Measurements from ENCODE around the gene BCAS3.
"Not testable (repeated sequence)": the region's sequence is repeated elsewhere in the genome, so short reads cannot be mapped to it uniquely, and the experiment has no call there.

The BCAS3 gene

DNA sequence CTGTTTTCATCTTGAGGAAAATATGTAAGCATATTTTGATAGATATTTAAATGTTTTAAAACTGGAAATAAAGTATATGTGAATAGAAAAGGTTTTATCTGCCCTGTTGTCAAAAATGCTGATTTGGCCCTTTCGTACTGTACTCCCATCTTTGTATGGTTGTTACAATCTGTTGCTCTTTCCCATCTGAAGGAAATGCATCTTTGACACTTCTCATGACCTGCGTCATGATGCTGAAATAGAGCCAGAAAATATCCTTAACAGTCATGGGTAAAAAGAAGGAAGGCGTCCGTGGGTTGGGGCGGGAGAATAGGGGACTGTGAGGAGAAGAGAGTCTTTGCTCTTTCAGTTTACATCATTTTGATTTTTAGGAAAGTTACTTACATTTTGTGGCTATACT, 327.7 kb downstream of the BCAS3 start:
- DNase-seq (ENCODE audit: low spot score): no peak

DNA sequence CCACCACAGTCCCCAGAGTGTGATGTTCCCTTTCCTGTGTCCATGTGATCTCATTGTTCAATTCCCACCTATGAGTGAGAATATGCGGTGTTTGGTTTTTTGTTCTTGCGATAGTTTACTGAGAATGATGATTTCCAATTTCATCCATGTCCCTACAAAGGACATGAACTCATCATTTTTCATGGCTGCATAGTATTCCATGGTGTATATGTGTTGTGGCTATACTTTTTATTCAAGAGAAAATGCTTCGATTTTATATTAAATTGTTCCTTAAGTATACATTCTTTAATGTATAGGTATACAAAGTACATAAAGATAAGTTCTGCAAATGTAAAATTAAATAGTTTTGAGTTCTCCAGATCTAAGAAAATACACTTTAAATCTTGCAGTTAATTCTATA, 328.3 kb downstream of the BCAS3 start:
- DNase-seq (ENCODE audit: low spot score): not testable (repeated sequence)

DNA sequence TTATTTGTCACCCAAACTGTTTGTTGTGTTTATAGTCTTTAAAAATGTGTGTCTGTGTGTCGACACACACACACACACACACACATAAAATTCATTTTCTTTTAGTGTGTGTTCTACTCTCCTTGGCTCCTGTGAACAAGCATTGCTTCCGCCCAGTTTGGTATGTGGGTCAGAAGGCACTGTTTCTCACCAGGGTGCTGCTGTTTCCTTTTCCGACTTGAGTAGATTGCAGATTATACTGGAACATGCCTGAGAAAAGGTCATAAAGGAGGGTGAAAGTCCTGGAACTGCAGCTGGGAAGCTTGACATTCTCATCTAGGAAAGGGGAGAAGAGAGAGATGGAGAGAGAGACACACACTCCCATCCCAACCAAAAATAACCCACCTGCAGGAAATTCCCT, 330.3 kb downstream of the BCAS3 start:
- no peak for DNase-seq (ENCODE audit: low spot score)

DNA sequence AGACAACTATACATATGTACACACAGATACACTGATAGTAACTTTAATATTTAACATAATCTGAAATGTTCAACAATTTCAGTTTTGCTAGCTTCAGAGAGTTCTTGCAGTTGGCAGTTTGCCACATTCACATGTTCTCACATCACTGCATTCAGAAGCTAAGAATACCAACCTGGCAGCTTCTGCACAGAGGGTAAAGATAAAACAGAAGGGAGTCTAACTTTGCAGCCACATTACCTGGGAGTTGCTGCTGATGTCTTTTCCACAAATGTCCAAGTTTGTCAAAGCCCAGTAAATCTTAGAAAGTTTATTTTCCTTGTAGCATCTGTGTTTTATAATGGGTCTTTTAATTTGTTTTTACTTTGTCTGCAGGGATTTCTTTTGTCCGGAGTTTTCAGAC, 332.0 kb downstream of the BCAS3 start:
- DNase-seq (ENCODE audit: low spot score): no peak

DNA sequence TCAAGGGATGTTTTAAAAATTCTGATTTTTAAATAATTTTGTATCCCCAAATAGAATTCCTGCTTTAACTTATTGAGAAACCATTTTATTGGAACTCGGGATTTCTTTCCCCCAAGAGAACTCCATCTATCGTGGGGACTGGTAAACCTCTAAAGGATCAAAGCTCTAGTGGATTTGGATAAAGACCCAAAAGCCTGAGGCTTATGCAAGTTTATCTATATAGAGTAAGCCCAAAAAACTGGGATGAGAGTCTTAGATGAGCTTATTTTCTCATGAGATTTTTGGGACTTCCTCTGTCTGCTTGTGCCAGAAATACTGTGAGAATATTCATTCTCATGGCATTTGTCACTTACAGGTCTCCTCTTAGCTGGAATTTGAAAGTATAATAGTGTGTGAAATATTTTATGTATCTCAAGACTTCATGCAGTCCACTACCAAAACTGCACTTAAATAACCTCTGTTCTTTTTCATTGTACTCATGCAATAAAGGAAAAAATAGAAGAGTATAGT, 333.1 kb downstream of the BCAS3 start:
- DNase-seq (ENCODE audit: low spot score): no peak

DNA sequence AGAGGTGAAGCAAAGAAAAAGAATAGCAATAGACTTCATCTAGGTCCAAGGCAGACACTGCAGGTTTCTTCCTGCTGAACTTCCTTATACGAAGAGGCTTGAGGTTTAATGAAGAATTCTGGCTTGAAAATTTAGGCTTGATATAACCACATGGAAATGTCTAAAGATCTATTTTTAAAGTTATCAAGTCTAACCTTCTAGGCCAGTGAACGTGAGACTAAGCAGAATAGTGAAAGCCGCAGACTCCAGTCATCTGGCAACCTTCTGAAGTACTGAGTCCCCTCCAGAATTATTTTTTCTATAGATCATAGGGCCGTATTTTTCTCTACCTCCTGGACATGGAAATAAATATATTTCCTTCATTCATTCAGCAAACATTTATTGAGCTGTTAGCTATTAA, 333.6 kb downstream of the BCAS3 start:
- no peak for DNase-seq (ENCODE audit: low spot score)

DNA sequence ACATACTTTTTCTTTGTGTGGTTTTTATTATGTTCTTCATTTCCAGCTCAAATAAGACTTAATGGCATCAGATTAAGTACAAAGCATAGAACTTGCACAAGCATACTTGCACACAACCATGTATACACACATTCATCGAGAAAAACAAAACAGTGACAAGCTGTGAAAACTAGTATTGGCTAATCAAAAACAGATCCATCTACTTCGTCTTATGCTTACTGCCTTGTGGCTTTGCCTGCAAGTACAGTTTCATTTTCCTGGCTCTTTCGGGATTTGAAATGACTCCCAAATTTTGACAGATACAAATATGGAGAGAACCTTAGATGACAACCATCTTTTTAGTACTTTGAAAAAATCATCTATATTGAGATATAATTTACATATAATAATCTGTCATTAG, 338.3 kb downstream of the BCAS3 start:
- DNase-seq (ENCODE audit: low spot score): peak; percentile 18

DNA sequence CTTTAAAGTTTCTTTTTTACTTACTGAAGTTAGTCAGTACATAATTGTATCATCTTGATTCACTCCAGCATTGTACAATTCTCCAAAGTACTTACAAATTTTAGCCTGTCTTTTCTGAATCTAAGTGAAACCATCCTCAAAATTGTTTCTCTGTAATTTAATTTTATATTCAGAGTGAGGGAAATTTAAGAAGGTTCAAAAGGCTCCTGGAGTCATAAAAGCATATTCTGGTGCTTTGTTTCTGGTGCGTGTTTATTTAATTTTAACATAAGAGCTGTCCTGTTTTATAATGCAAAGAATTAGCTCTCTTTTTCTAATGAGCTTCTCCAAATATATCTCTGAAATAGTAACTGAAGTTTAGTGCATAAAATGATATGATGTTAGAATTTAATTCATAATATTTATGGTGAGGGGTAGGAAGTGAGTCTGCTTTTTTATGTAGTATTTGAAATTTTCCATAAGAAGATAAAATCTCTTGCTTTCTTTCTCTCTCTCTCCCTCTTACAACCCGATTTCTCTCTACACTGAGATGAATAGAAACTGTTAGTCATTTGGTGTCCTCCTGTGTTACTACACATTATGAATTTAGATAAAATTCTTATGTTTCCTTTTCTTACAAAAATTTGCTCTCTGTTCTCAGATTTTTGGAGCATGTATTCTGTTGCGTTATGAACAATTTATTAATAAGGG, 339.8 kb downstream of the BCAS3 start:
- no peak for DNase-seq (ENCODE audit: low spot score)

DNA sequence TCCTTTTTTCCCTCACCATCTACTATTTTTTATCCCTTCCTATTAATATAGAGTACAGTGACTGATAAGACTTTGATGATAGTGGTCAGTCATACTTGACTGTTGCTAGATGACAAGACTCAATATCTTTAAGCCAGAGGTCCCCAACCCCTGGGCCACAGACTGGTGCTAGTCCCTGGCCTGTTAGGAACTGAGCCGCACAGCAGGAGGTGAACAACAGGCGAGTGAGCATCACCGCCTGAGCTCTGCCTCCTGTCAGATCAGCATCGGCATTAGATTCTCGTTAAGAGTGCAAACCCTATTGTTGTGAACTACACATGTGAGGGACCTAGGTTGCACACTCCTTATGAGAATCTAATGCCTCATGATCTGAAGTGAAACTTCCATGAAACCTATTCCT, 341.3 kb downstream of the BCAS3 start:
- no peak for DNase-seq (ENCODE audit: low spot score)

DNA sequence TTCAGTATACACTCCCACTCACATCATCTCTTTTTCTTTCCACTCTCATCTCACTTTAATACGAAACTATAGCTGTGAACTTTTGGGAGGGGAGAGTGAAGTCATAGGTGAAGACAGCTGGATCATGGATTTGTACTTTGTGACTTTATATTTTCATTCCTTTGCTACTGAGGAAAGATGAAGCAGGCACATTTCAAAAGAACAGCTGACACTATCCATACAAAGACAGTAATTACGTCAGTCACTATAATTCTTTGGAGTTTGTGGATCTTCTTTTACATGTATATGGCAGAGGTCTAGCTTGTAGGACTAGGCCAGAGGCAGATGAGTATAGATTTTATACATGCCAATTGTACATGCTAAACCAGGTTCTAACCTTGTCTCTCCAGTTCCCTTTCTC, 346.3 kb downstream of the BCAS3 start:
- no peak for DNase-seq (ENCODE audit: low spot score)

DNA sequence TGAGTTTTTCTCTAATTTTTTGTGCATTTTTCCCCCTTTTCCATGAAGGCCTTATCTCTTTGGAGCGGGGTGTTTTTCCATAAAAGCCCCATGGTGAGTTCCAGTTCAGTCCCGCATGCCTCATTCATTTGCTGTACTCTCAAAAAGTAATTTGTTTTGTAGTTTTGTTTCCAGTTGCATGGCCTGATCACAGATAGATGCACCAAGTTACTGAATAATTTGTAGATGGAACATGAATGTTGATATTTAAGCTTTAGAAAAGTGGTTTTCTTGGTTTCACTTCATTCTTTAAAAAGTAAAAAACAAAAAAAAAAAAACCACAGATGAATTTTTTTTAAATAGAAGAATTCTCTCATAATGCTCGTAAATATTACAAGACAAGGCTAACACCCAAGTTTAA, 349.2 kb downstream of the BCAS3 start:
- no peak for DNase-seq (ENCODE audit: low spot score)

DNA sequence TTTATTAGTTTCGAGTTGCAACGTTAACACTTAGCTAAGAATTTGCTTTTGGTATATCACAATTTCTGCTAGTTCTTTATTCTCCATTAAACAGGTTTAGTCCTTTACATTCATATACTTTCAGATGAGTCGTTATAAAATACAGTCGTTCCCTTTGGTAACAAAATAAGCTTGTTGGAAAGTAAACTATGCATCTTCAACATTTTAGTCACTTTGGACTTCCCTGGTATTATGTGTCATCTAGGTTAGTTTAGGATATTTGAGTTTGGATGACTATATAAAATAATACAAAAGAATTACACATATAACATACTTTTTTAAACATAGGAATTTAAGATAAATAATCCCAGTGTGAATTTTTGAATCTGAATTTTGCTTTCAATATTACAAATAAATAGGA, 351.5 kb downstream of the BCAS3 start:
- DNase-seq (ENCODE audit: low spot score): no peak

DNA sequence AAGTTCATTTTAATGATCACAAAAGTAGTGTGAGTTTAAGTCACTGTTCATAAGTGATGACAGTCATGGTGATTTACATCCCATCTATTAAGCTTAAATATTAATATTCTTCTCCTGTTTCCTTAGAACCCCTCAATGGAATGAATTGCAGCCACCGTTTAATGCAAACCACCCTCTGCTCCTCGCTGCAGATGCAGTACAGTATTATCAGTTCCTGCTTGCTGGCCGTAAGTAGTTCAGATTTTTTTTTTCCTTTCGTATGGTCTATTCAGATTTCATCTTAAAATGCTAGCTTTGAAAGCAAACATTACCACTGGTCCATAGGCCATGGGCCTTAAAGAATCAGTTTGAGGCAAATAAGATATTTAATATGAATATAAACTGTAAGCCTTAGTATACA, 363.0 kb downstream of the BCAS3 start:
- DNase-seq (ENCODE audit: low spot score): no peak

DNA sequence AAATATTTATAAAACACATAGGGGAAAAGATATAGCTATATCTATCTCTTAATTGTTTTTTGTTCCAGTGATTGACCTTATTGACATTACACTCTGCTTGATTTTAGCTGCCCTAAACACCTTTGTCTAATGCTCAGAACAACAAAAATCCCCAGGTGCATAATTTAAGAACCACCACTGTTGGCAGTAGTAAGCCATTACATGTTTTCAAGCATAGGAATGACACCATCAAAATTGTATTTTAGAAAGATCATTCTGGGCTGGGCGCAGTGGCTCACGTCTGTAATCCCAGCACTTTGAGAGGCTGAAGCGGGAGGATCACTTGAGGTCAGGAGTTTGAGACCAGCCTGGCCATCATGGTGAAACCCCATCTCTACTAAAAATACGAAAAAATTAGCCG, 364.7 kb downstream of the BCAS3 start:
- not testable (repeated sequence) for DNase-seq (ENCODE audit: low spot score)

DNA sequence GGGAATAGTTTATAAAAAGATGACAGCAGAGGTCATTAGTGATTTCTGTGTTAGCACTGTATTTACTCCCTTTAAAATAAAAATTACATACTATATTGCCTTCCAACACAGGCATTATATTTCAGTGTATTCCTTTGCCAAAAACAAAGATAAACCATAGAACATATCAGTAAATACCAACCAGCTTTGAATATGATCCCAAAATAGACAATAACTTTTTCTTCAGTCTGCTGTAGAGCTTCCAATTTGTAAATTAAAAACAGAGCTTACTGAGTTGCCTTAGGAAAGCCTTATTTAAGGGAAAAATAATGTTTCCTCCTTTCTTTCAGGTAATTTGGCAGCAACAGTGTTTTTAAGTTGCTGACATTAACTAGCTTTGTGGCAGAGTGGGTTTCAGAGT, 369.9 kb downstream of the BCAS3 start:
- DNase-seq (ENCODE audit: low spot score): no peak

DNA sequence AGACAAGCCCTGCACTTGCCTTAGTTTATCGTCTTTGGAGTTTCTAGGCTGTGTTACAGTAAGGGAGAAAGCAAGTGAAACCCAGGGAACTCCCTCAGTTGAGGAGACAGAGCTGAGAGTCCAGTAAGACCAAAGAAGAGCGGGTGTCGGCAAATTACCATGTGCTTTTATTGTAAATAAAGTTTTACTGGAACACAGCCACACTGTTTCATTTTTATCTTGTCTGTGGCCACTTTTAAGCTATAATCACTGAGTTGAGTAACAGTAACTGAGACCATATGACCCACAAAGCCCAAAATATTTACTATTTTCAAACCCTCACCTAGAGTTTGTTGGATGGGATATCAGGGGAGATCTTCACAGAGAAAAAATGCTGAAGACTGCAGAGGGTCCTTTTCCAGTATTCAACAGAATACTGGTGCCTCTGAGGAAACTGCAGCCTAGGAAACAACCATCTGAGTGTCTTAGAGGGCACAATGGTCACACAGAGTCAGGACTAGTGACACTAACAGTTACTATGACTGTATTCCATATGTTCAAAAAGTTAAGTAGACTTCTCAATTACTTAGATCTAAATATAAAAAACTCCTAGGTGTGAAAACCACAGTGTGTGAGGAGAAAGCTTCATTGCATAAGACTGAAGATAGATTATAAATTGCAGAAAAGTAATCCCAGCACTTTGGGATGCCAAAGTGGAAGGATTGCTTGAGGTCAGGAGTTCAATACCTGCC, 370.9 kb downstream of the BCAS3 start:
- DNase-seq (ENCODE audit: low spot score): no peak

DNA sequence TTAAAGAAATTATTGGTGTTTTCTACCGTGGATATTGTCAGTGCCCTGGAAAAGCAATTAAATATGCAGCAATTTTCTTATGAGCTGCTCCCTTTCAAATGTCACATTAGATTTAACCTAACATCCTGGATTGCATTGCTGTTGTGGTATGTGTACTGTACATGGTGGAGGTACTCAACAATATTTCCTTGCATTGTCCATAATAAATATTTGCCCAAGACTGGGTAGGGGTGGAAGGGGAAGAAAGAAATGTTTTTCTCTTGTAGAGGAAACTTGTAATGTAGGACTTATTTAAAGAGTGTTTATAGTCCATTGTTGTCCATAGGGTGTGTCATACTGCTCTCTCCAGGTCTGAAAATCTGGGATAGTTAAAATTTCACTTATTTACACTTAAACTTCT, 375.8 kb downstream of the BCAS3 start:
- DNase-seq (ENCODE audit: low spot score): no peak

DNA sequence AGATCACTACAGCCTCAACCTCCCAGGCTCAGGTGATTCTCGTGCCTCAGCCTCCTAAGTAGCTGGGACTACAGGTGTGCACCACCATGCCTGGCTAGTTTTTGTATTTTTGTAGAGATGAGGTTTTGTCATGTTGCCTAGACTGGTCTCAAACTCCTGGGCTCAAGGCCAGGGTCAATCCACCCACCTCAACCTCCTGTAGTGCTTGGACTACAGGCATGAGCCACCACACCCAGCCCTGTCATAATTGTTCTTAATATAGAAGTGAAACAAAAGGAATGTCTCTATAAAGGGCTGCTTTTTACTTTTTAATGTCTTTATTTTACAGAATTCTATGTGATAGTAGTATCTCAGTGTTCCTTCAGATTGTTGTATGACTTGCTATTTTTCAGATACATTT, 376.8 kb downstream of the BCAS3 start:
- DNase-seq (ENCODE audit: low spot score): no peak

DNA sequence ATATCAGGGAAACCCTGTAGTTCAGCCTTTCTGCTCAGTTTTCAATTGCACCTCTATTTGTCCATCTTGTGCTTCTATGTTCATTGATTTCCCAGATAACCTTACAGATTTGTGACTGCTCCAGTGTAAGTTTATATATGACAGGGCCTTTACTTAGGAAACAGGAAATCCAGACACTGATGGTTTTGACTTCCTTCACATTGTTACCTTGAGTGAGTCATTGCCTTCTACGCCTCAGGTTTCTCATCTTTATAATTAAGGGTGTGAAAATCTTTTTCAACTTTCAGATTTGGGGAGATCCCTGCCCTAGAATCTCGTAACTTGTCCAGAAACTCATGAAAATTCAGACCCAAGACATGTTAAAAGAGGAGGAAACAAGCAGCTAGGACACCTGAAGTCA, 379.6 kb downstream of the BCAS3 start:
- DNase-seq (ENCODE audit: low spot score): no peak

DNA sequence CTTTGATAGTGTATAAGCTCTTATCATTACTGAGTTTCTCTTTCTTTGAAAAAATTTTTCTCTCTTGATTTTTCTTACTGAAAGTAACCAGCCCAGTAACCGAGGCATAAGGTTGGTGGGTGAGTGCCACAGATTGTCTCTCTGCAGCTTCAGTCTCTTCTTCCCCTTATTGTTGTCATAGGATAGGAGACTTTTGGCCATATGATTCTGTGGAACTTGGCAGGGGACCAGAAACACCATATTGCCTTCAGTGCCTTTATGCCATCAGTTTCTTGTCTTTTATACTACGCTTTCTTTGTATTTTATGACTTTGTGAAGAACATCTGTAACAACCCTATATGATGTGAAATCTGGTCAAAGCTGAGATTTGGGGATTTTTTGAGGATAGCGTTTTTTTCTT, 380.4 kb downstream of the BCAS3 start:
- no peak for DNase-seq (ENCODE audit: low spot score)

DNA sequence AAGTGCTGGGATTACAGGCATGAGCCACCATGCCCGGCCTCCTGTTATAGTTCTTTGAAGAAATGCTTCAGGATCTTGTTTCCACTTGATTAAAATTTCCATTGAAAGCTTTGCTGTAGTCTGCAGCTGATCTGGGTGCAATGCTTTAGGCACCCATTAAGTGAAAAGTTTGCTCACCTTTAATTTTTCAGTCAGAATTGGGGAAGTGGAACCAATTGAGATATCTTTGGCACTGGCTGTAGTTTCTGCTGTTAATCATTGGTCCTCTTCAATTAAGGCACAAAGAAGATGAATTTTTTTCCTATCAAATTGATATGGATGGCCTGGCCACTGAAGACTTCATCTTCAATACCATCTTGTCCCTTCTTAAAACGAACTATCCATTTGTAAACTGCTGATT, 385.9 kb downstream of the BCAS3 start:
- no peak for DNase-seq (ENCODE audit: low spot score)

DNA sequence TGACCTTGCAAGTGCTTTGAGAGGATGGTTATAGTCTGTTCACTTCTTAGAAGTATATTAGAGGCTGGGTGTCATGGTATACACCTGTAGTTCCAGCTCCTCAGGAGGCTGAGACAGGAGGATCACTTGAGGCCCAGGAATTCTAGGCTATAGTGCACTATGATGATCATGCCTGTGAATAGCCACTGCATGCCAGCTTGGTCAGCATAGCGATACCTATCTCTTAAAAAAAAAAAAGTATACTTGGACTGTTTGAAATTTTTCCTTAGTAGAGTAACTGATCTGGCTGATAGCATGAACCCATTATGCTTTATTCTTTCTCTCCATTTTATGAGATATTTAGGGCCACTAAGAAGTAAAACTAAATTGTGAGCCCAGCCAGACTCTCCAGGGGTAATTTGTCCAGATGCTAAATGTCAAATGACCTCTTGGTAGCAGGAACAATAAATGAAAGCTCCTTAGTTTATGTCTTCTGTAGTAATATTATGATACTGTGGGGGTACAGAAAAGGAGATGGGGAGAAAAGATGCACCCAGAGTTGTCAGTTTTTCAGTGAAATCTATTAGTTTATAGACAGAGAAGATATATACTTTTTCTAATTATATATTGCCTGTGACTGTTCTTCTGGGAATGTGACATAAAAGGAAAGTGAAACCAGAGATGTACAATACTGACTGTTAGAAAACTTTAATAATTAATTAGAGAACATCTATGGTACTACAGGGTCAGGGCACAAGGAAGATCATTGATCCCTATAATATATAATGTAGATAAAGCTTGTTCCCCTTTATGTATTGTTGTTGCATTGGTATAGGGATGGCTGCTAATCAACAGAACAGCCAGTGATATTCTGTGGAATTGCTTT, 386.7 kb downstream of the BCAS3 start:
- peak; percentile 3 for DNase-seq (ENCODE audit: low spot score)

DNA sequence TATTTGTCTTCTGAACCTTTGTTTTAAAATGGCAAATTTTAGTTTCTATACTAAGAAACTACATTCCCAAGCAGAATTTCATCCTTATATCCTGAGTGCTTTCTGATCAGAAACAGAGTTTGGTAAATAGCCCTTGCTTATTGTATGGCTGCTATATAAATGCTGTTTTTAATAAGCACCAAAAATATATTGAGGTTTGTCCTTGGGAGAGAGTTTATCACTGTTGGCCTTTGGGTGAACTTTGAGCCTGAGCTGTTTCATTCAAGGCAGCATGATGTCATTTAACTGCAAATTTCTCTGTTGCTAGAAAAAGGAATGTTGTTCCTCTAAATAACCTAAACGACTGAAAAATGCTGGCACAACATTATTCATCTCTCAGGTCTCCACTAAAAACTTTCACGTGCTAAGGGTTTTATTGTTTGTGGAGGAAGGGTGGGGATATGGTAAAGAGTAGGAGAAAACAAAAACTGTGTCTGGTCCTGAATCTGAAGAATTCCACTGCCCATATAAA, 387.7 kb downstream of the BCAS3 start:
- DNase-seq (ENCODE audit: low spot score): peak; percentile 52

Measured in AG08395 (cell line).